GM12864 (cell line): ENCODE results near the gene POLR1B.
"Not testable (repeated sequence)": the region's sequence is repeated elsewhere in the genome, so short reads cannot be mapped to it uniquely, and the experiment has no call there.

Experiments used
- DNase-seq: peaks from one replicate; pipeline ENCODE4 v3.0.0-alpha.2; 2011; ENCODE audit warnings: low read depth
- H3K4me3 ChIP-seq: 2 replicates; pipeline ENCODE4 v1.5.1; 2011; ENCODE audit warnings: mild to moderate bottlenecking, low read depth, low read length, control low read depth
- TF ChIP-seq, protein P1 (sequence below): IDR thresholded peaks from 2 replicates; pipeline ENCODE4 v1.5.1; 2011; ENCODE audit warnings: low read depth, mild to moderate bottlenecking, moderate library complexity, low read length, control low read depth, inconsistent platforms; ENCODE audit errors: missing control alignments

Gene POLR1B, protein sequence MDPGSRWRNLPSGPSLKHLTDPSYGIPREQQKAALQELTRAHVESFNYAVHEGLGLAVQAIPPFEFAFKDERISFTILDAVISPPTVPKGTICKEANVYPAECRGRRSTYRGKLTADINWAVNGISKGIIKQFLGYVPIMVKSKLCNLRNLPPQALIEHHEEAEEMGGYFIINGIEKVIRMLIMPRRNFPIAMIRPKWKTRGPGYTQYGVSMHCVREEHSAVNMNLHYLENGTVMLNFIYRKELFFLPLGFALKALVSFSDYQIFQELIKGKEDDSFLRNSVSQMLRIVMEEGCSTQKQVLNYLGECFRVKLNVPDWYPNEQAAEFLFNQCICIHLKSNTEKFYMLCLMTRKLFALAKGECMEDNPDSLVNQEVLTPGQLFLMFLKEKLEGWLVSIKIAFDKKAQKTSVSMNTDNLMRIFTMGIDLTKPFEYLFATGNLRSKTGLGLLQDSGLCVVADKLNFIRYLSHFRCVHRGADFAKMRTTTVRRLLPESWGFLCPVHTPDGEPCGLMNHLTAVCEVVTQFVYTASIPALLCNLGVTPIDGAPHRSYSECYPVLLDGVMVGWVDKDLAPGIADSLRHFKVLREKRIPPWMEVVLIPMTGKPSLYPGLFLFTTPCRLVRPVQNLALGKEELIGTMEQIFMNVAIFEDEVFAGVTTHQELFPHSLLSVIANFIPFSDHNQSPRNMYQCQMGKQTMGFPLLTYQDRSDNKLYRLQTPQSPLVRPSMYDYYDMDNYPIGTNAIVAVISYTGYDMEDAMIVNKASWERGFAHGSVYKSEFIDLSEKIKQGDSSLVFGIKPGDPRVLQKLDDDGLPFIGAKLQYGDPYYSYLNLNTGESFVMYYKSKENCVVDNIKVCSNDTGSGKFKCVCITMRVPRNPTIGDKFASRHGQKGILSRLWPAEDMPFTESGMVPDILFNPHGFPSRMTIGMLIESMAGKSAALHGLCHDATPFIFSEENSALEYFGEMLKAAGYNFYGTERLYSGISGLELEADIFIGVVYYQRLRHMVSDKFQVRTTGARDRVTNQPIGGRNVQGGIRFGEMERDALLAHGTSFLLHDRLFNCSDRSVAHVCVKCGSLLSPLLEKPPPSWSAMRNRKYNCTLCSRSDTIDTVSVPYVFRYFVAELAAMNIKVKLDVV

GRCh38 chr2:112542123-112542983 lies at the start of gene POLR1B:
TSS of gene POLR1B (plus strand) at chr2:112542465. CDS start at chr2:112542495, 30 bp downstream.
- peak; percentile 64 for DNase-seq
- TF ChIP-seq, protein P1, sequence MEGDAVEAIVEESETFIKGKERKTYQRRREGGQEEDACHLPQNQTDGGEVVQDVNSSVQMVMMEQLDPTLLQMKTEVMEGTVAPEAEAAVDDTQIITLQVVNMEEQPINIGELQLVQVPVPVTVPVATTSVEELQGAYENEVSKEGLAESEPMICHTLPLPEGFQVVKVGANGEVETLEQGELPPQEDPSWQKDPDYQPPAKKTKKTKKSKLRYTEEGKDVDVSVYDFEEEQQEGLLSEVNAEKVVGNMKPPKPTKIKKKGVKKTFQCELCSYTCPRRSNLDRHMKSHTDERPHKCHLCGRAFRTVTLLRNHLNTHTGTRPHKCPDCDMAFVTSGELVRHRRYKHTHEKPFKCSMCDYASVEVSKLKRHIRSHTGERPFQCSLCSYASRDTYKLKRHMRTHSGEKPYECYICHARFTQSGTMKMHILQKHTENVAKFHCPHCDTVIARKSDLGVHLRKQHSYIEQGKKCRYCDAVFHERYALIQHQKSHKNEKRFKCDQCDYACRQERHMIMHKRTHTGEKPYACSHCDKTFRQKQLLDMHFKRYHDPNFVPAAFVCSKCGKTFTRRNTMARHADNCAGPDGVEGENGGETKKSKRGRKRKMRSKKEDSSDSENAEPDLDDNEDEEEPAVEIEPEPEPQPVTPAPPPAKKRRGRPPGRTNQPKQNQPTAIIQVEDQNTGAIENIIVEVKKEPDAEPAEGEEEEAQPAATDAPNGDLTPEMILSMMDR = no peak
- H3K4me3 ChIP-seq = peak within 1 kb of the TSS; percentile 95

- H3K4me3 ChIP-seq = no peak overlapping the region
- DNase-seq = no peak
- TF ChIP-seq, protein P1 = no peak
Measured at GRCh38 chr2:112493048-112493447, 49.2 kb upstream of the POLR1B start.

DNA sequence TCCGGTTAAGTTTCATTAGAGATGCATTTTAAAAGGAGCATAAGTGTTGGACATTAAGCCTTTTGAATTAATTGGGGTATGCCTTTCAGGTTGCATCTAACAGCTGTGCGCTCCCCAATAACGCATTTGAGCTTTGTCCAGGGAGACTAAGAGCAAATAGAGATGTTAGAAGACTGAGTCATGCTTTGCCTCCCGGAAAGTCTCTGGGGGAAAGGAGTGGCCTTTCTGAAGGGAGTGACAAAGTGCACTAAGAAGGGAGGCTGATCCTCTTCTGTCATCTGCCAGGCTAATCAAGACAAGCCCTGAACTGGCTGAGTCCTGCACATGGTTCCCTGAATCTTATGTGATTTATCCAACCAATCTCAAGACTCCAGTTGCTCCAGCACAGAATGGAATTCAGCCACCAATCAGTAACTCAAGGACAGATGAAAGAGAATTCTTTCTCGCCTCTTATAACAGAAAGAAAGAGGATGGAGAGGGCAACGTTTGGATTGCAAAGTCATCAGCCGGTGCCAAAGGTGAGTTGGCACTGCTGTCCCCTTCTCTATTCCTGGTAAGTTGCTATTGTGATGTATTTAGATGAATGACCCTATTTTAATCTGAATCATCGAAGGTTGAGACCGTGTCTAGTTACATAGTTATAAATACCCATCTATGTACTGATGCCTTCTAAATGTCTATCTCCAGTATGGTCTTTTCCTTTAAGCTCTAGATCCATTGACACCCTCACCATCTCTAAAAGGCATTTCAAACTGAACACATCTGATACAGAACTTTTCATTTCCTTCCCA lies 48.2 kb upstream of the POLR1B start:
- DNase-seq = no peak
- TF ChIP-seq, protein P1 = no peak
- H3K4me3 ChIP-seq = no peak overlapping the region

DNA sequence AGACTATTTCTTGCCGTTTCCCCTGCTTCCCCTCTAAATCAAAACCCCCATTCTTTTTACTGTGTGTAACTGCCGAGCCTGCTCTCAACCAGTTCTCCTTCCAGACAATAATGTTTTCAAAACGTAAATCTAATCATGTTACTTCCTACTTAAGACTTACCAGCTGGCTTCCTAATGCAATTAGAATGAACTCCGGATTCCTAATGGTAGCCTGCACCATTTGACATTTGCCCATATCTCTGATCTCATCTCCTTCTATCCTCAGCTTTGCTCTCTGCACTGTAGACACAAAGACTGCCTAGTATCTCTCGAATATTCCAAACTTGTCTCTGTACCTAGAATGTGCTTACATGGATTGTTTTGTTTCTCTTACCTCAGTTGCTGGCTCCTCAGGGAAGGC lies 47.4 kb upstream of the POLR1B start:
- DNase-seq = no peak
- no peak overlapping the region for H3K4me3 ChIP-seq
- TF ChIP-seq, protein P1 = no peak

- H3K4me3 ChIP-seq, DNase-seq: not testable (repeated sequence)
Measured at GRCh38 chr2:112495878-112496277, 46.4 kb upstream of the POLR1B start.

- TF ChIP-seq, protein P1 = peak; percentile 42
- H3K4me3 ChIP-seq, DNase-seq: not testable (repeated sequence)
Measured at GRCh38 chr2:112500850-112501484, 41.3 kb upstream of the POLR1B start.

DNA sequence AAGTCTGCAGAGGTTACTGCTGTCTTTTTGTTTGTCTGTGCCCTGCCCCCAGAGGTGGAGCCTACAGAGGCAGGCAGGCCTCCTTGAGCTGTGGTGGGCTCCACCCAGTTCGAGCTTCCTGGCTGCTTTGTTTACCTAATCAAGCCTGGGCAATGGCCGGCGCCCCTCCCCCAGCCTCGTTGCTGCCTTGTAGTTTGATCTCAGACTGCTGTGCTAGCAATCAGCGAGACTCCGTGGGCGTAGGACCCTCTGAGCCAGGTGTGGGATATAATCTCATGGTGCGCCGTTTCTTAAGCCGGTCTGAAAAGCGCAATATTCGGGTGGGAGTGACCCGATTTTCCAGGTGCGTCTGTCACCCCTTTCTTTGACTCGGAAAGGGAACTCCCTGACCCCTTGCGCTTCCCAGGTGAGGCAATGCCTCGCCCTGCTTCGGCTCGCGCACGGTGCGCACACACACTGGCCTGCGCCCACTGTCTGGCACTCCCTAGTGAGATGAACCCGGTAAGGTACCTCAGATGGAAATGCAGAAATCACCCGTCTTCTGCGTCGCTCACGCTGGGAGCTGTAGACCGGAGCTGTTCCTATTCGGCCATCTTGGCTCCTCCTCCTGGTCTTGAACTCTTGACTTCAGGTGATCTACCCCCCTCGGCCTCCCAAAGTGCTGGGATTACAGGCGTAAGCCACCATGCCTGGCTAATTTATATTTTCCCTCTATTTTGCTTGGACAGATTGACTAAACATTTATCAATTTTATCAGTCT lies 32.8 kb upstream of the POLR1B start:
- not testable (repeated sequence) for H3K4me3 ChIP-seq, DNase-seq
